Keratinocyte (primary cell): ENCODE measurements around the gene DACH1. TPM values are rescaled to one million over a fixed set of nuclear protein-coding genes. Genes with fewer than 3 reads are reported as not detected.

Experiments used
- DNase-seq: peaks from one replicate; pipeline ENCODE4 v3.0.0-alpha.2; 2011; ENCODE audit warnings: low read depth, missing footprints, low spot score
- FAIRE-seq: peaks from 2 replicates; lab custom pipeline; 2011; peaks lifted over from hg19 to GRCh38; lab: Jason Lieb, UNC
- H2AFZ ChIP-seq: 2 replicates; pipeline ENCODE4 v1.6.0; 2012; ENCODE audit warnings: low read length, control low read depth, inconsistent platforms; ENCODE audit not compliant: control insufficient read depth
- H3K27ac ChIP-seq: 2 replicates; pipeline ENCODE4 v1.5.1; 2011; ENCODE audit warnings: low read length; ENCODE audit not compliant: control insufficient read depth, insufficient read depth
- H3K27me3 ChIP-seq: 3 replicates; pipeline ENCODE4 v1.6.0; 2011; ENCODE audit warnings: low read length; ENCODE audit not compliant: control insufficient read depth, insufficient read depth; ENCODE audit errors: extremely low read depth
- H3K36me3 ChIP-seq, 2 experiments: 2 replicates in 1 of 2; 3 replicates in 1 of 2; pipeline ENCODE4 v1.5.1; 2011; ENCODE audit warnings: low read length in 2 of 2, mild to moderate bottlenecking in 1 of 2; ENCODE audit not compliant: control insufficient read depth in 2 of 2, insufficient read depth in 2 of 2; ENCODE audit errors: extremely low read depth in 1 of 2
- H3K4me1 ChIP-seq: 3 replicates; pipeline ENCODE4 v1.5.1; 2011; ENCODE audit warnings: low read length; ENCODE audit not compliant: control insufficient read depth, insufficient read depth; ENCODE audit errors: extremely low read depth
- H3K4me2 ChIP-seq: 3 replicates; pipeline ENCODE4 v1.6.0; 2011; ENCODE audit warnings: low read depth, low read length; ENCODE audit not compliant: control insufficient read depth, insufficient read depth; ENCODE audit errors: extremely low read depth
- H3K4me3 ChIP-seq, 3 experiments: fragments of 200-600 bp in 1 of 3; sonication (generic) in 1 of 3; 2 replicates in 2 of 3; 3 replicates in 1 of 3; pipeline ENCODE4 v1.5.1; 2011 to 2016; ENCODE audit warnings: low read length in 3 of 3, mild to moderate bottlenecking in 3 of 3, control low read depth in 2 of 3, inconsistent platforms in 1 of 3, low read depth in 1 of 3, mixed read lengths in 1 of 3, mixed run types in 1 of 3, moderate library complexity in 1 of 3; ENCODE audit not compliant: control insufficient read depth in 2 of 3, insufficient read depth in 2 of 3; ENCODE audit errors: extremely low read depth in 1 of 3
- H3K79me2 ChIP-seq: 2 replicates; pipeline ENCODE4 v1.6.0; 2012; ENCODE audit warnings: low read length; ENCODE audit not compliant: control insufficient read depth, insufficient read depth
- H3K9ac ChIP-seq: 3 replicates; pipeline ENCODE4 v1.6.0; 2011; ENCODE audit warnings: low read length; ENCODE audit not compliant: control insufficient read depth, insufficient read depth; ENCODE audit errors: extremely low read depth
- H3K9me1 ChIP-seq: 3 replicates; pipeline ENCODE4 v1.6.0; 2011; ENCODE audit warnings: low read length; ENCODE audit not compliant: control insufficient read depth, insufficient read depth; ENCODE audit errors: extremely low read depth
- H3K9me3 ChIP-seq: 2 replicates; pipeline ENCODE4 v1.5.1; 2012; ENCODE audit warnings: low read depth, low read length; ENCODE audit not compliant: control insufficient read depth
- H4K20me1 ChIP-seq: 3 replicates; pipeline ENCODE4 v1.6.0; 2011; ENCODE audit warnings: low read length; ENCODE audit not compliant: control insufficient read depth, insufficient read depth; ENCODE audit errors: extremely low read depth
- EZH2 ChIP-seq: IDR thresholded peaks from one replicate; pipeline ENCODE4 v1.6.1; 2012; ENCODE audit warnings: inconsistent platforms, mild to moderate bottlenecking, low read length, moderate library complexity
- dilution Hi-C: fragments of 300-500 bp; cut with MboI; formaldehyde crosslinking; loops from one replicate; pipeline ENCODE4 v1.7.0; 2020; ENCODE audit warnings: low sequenced_read_pairs; ENCODE audit not compliant: extremely low pct_ligation_motif_present
- polyA plus RNA-seq, 5 experiments: library from polyadenylated mRNA; depleted of rRNA in 3 of 5; stranded (reverse) in 3 of 5; stranded (forward) in 1 of 5; unstranded in 1 of 5; fragments of >200 nt; gene quantifications; 1 replicate in 1 of 5; 2 replicates in 3 of 5; 3 replicates in 1 of 5; pipeline versions ENCODE4 v1.2.1 to v1.2.3, GENCODE V29; 2011 to 2012; ENCODE audit warnings: missing spikeins in 2 of 5, low read depth in 1 of 5, low replicate concordance in 1 of 5
- TF ChIP-seq, protein P1 (sequence below), 3 experiments: IDR thresholded peaks in 1 of 3; conservative IDR thresholded peaks in 1 of 3; optimal IDR thresholded peaks in 1 of 3; 2 replicates in 2 of 3; 3 replicates in 1 of 3; pipeline versions ENCODE3 to v1.5.1; 2011; ENCODE audit warnings: low read length in 3 of 3, mild to moderate bottlenecking in 3 of 3, moderate library complexity in 2 of 3, control low read depth in 1 of 3, inconsistent platforms in 1 of 3; ENCODE audit not compliant: insufficient read depth in 2 of 3; ENCODE audit errors: extremely low read depth in 1 of 3

DACH1 gene
- polyA plus RNA-seq, 1 donor (not counting 4 experiments of a cell fraction or from before 2014, with no cell fraction given), result not detected

DNA sequence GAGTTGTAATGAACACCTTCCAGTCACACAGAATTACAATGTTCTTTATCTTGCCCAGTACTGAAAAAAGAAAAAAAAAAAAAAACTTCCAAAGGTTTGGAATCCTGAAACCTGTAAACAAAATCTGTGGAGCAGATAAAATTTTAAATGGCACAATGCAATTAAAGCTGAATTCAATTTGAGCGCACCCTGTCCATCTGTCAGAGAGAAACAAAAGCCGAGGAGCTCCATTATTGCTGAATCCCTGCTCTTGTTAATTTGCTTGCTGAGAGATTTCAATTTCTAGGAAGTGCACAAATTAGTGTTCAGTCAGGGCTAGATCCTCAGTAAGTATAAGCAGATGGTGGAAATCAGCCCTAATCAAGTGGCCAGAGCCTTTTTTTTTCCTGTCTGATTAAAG, 65.2 kb downstream of the DACH1 start:
- Histone ChIP-seq H3K9ac (no peak overlapping the region), H4K20me1 (no peaks in the 10 kb centered on the region), H3K4me1 (no peaks in the 10 kb centered on the region), H3K36me3 (no peaks in the 10 kb centered on the region), H3K4me3 (no peak overlapping the region), H3K9me3 (no peaks in the 10 kb centered on the region), H3K9me1 (no peaks in the 10 kb centered on the region), H2AFZ (no peak overlapping the region), H3K4me2 (no peak overlapping the region), H3K27ac (no peak overlapping the region), H3K27me3 (no peaks in the 10 kb centered on the region), H3K79me2 (no peaks in the 10 kb centered on the region)
- dilution Hi-C loops, result no loop called here
- FAIRE-seq (no peak), DNase-seq (no peak)
- no peak for TF ChIP-seq EZH2
- TF ChIP-seq, protein P1, sequence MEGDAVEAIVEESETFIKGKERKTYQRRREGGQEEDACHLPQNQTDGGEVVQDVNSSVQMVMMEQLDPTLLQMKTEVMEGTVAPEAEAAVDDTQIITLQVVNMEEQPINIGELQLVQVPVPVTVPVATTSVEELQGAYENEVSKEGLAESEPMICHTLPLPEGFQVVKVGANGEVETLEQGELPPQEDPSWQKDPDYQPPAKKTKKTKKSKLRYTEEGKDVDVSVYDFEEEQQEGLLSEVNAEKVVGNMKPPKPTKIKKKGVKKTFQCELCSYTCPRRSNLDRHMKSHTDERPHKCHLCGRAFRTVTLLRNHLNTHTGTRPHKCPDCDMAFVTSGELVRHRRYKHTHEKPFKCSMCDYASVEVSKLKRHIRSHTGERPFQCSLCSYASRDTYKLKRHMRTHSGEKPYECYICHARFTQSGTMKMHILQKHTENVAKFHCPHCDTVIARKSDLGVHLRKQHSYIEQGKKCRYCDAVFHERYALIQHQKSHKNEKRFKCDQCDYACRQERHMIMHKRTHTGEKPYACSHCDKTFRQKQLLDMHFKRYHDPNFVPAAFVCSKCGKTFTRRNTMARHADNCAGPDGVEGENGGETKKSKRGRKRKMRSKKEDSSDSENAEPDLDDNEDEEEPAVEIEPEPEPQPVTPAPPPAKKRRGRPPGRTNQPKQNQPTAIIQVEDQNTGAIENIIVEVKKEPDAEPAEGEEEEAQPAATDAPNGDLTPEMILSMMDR (optimal IDR thresholded peaks at IDR 0.05 in 1 of 3, IDR thresholded peaks at IDR 0.05 in 1 of 3, conservative IDR thresholded peaks at IDR 0.05 in 1 of 3; ENCODE audit: extremely low read depth in 1 of 3, insufficient read depth in 2 of 3, low read length in 3 of 3), result no peak

DNA sequence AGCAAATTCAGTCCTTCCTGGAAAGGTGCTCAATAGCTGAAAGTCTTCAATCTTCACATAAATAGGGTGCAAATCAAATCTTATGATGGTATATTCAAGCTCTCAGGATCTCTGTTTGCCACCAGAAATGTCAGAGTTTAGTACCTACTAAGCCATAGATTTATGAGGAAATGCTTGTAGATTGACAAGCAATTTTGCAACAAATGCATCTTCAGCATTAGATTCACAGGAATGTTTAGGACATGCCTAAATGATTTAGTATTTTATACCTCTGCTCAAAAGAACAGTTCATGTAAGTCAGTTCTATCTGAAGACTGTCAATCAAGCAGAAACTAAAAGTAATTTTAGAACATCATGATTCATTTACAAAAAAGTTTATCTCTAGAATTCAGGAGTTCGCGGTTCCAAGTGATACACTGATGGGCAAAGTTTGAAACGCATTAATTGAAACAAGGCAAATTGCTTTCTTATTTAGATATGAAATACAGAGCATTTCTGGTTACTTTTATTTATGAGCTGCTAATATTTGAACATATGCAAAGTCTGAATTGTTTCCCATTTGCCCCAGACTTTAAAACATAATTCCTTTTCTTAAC, 65.7 kb downstream of the DACH1 start:
- no peaks in the 10 kb centered on the region for H3K79me2 ChIP-seq
- dilution Hi-C loops, result no loop called here
- FAIRE-seq, result no peak

More for the DNA sequence above, 65.7 kb downstream of the DACH1 start:
- Histone ChIP-seq H4K20me1 (no peaks in the 10 kb centered on the region), H3K4me1 (no peaks in the 10 kb centered on the region), H3K36me3 (no peaks in the 10 kb centered on the region), H3K4me2 (no peak overlapping the region), H3K9me1 (no peaks in the 10 kb centered on the region), H2AFZ (no peak overlapping the region), H3K9me3 (no peaks in the 10 kb centered on the region), H3K4me3 (no peak overlapping the region), H3K27ac (no peak overlapping the region), H3K9ac (no peak overlapping the region), H3K27me3 (no peaks in the 10 kb centered on the region)
- no peak for DNase-seq
- TF ChIP-seq EZH2, result no peak
- TF ChIP-seq, protein P1 (optimal IDR thresholded peaks at IDR 0.05 in 1 of 3, IDR thresholded peaks at IDR 0.05 in 1 of 3, conservative IDR thresholded peaks at IDR 0.05 in 1 of 3; ENCODE audit: extremely low read depth in 1 of 3, insufficient read depth in 2 of 3, low read length in 3 of 3), result no peak
